Suprapubic skin (tissue), 3 donors: ENCODE results near the gene CBR3.

Source experiments
- CTCF ChIP-seq, 2 donors: fragments of 200-600 bp in 1 of 2; fragments of 450-650 bp in 1 of 2; sonication (generic) in 1 of 2; IDR thresholded peaks; one replicate each; pipeline ENCODE4 v1.5.1; 2016 to 2019; ENCODE audit warnings: antibody characterized with exemption in 2 of 2, mild to moderate bottlenecking in 1 of 2, moderate library complexity in 1 of 2
- EP300 ChIP-seq: sonication (generic); formaldehyde crosslinking; IDR thresholded peaks from one replicate; pipeline ENCODE4 v1.6.1; 2017; ENCODE audit warnings: antibody characterized with exemption
- POLR2A ChIP-seq, 2 donors: fragments of 450-650 bp; IDR thresholded peaks; one replicate each; pipeline ENCODE4 v1.6.1; 2017; ENCODE audit warnings: antibody characterized with exemption in 2 of 2, mild to moderate bottlenecking in 2 of 2, moderate library complexity in 2 of 2

GRCh38 chr21:36162631-36163030, 27.8 kb downstream of the CBR3 start:
- no peak for TF ChIP-seq CTCF (IDR thresholded peaks at IDR 0.05)
- TF ChIP-seq POLR2A (IDR thresholded peaks at IDR 0.05): no peak
- TF ChIP-seq EP300: no peak
